WTC11 (cell line): ENCODE data around the gene SSX4B. TPM values are rescaled to one million over a fixed set of nuclear protein-coding genes. Genes with fewer than 3 reads are reported as not detected.
"Not testable (repeated sequence)": the region's sequence is repeated elsewhere in the genome, so short reads cannot be mapped to it uniquely, and the experiment has no call there.

Source experiments
- ATAC-seq: fragments of 200-7000 bp; cut with Tn5 transposase; 2 replicates; pipeline ENCODE4 v1.10.0; 2021; ENCODE audit warnings: mild to moderate bottlenecking, moderate library complexity
- CTCF ChIA-PET: fragments of 300-600 bp; sonication (Branson Sonifier 250); formaldehyde crosslinking; loops from one replicate; lab custom pipeline; 2021; ENCODE audit warnings: antibody characterized with exemption; lab: Charles Lee
- POLR2A ChIA-PET: fragments of 350-600 bp; sonication (Branson Sonifier 250); formaldehyde crosslinking; loops from one replicate; lab custom pipeline; 2021; ENCODE audit warnings: antibody characterized with exemption; lab: Charles Lee
- DNase-seq: peaks from one replicate; pipeline ENCODE4 v3.0.0; 2021; ENCODE audit warnings: low spot score
- H3K27ac Mint-ChIP-seq: 2 replicates; pipeline ENCODE4 v1.8.0; 2021; ENCODE audit warnings: mixed read lengths
- H3K27me3 Mint-ChIP-seq: 2 replicates; pipeline ENCODE4 v1.8.0; 2021; ENCODE audit warnings: low read depth, mild to moderate bottlenecking, moderate library complexity, mixed read lengths
- H3K36me3 Mint-ChIP-seq: 2 replicates; pipeline ENCODE4 v1.8.0; 2021; ENCODE audit warnings: mixed read lengths
- H3K4me1 Mint-ChIP-seq: 2 replicates; pipeline ENCODE4 v1.8.0; 2022; ENCODE audit warnings: mixed read lengths
- H3K4me3 Mint-ChIP-seq: 2 replicates; pipeline ENCODE4 v1.8.0; 2021; ENCODE audit warnings: mild to moderate bottlenecking, moderate library complexity, mixed read lengths
- H3K9me3 Mint-ChIP-seq: 2 replicates; pipeline ENCODE4 v1.8.0; 2021; ENCODE audit warnings: mixed read lengths
- E2F5 ChIP-seq: sonication (generic); formaldehyde crosslinking; IDR thresholded peaks from 2 replicates; pipeline ENCODE4 v1.8.1; 2022; ENCODE audit warnings: mild to moderate bottlenecking, moderate library complexity, missing genetic modification reagents
- GTF2I ChIP-seq: fragments of 250-450 bp; sonication (Bioruptor Pico); conservative IDR thresholded peaks from 2 replicates; pipeline ENCODE4 v1.4.0; 2021; ENCODE audit warnings: mild to moderate bottlenecking
- NFYB ChIP-seq: sonication (generic); formaldehyde crosslinking; conservative IDR thresholded peaks from 2 replicates; pipeline ENCODE4 v1.8.0; 2022; ENCODE audit warnings: low read depth, missing genetic modification reagents
- ZNF425 ChIP-seq: fragments of 250-450 bp; sonication (Bioruptor Pico); conservative IDR thresholded peaks from 2 replicates; pipeline ENCODE4 v1.9.0; 2021; ENCODE audit warnings: mild to moderate bottlenecking
- total RNA-seq: library from RNA; stranded (reverse); gene quantifications from 3 replicates; pipeline ENCODE4 v1.2.3, GENCODE V29; 2021
- TF ChIP-seq, protein P1 (sequence below): sonication (generic); formaldehyde crosslinking; IDR thresholded peaks from 2 replicates; pipeline ENCODE4 v1.8.1; 2023; ENCODE audit warnings: mild to moderate bottlenecking, missing genetic modification reagents, borderline replicate concordance

The SSX4B gene
- total RNA-seq, 1 experiment from 2014 or later: 0.17 TPM

GRCh38 chrX:48357681-48358080 is 54.1 kb downstream of the SSX4B start:
- no peaks in the 10 kb centered on the region for H3K4me1 Mint-ChIP-seq
- ATAC-seq (no peak), DNase-seq (no peak)
- H3K27ac Mint-ChIP-seq: no peak overlapping the region
- no peaks in the 10 kb centered on the region for H3K36me3 Mint-ChIP-seq
- ChIA-PET CTCF (no interaction called here), POLR2A (no interaction called here)
- TF ChIP-seq, protein P1, sequence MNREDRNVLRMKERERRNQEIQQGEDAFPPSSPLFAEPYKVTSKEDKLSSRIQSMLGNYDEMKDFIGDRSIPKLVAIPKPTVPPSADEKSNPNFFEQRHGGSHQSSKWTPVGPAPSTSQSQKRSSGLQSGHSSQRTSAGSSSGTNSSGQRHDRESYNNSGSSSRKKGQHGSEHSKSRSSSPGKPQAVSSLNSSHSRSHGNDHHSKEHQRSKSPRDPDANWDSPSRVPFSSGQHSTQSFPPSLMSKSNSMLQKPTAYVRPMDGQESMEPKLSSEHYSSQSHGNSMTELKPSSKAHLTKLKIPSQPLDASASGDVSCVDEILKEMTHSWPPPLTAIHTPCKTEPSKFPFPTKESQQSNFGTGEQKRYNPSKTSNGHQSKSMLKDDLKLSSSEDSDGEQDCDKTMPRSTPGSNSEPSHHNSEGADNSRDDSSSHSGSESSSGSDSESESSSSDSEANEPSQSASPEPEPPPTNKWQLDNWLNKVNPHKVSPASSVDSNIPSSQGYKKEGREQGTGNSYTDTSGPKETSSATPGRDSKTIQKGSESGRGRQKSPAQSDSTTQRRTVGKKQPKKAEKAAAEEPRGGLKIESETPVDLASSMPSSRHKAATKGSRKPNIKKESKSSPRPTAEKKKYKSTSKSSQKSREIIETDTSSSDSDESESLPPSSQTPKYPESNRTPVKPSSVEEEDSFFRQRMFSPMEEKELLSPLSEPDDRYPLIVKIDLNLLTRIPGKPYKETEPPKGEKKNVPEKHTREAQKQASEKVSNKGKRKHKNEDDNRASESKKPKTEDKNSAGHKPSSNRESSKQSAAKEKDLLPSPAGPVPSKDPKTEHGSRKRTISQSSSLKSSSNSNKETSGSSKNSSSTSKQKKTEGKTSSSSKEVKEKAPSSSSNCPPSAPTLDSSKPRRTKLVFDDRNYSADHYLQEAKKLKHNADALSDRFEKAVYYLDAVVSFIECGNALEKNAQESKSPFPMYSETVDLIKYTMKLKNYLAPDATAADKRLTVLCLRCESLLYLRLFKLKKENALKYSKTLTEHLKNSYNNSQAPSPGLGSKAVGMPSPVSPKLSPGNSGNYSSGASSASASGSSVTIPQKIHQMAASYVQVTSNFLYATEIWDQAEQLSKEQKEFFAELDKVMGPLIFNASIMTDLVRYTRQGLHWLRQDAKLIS (CRISPR knock-in tag): no peak
- TF ChIP-seq GTF2I (no peak), NFYB (CRISPR knock-in tag) (no peak), ZNF425 (CRISPR knock-in tag) (no peak), E2F5 (CRISPR knock-in tag) (no peak)
- H3K4me3 Mint-ChIP-seq: no peak overlapping the region
- no peaks in the 10 kb centered on the region for H3K27me3 Mint-ChIP-seq
- H3K9me3 Mint-ChIP-seq: no peaks in the 10 kb centered on the region

- POLR2A ChIA-PET, H3K9me3 Mint-ChIP-seq: not testable (repeated sequence)
Measured at GRCh38 chrX:48356315-48357094, 55.3 kb downstream of the SSX4B start, which contains the start of gene SSX3. Gene SSX3, minus strand, starts transcription at chrX:48356703. Its CDS starts 1,454 bp downstream, at chrX:48355249.

More at GRCh38 chrX:48356315-48357094, 55.3 kb downstream of the SSX4B start, which contains the start of gene SSX3:
- H3K4me1 Mint-ChIP-seq, H3K27me3 Mint-ChIP-seq, H3K4me3 Mint-ChIP-seq, DNase-seq, H3K36me3 Mint-ChIP-seq, ATAC-seq, H3K27ac Mint-ChIP-seq, CTCF ChIA-PET: not testable (repeated sequence)

Other genes starting within 250 kb of the SSX4B start
- gene SSX5, start 215.2 kb downstream of the SSX4B start, total RNA-seq: not detected in 3 replicates
- gene SSX1, start 156.6 kb downstream of the SSX4B start, total RNA-seq: 0.34 TPM in 1 of 3 replicates, not detected in the others
- 0.25 TPM in 1 of 3 replicates, not detected in the others for gene SSX3, start 55.3 kb downstream of the SSX4B start, total RNA-seq
- gene SSX4, start 28.4 kb downstream of the SSX4B start, total RNA-seq: 0.17 TPM in 1 of 3 replicates, not detected in the others
- gene SLC38A5, start 58.3 kb upstream of the SSX4B start, total RNA-seq: 30.9 to 50.6 TPM (median 34.6 TPM) in 3 replicates
- gene FTSJ1, start 64.2 kb upstream of the SSX4B start, total RNA-seq: 50.2 to 54.5 TPM (median 53.9 TPM) in 3 replicates
- 16.4 to 19.7 TPM (median 16.9 TPM) in 3 replicates for gene PORCN, start 97.0 kb upstream of the SSX4B start, total RNA-seq
- gene EBP, start 109.8 kb upstream of the SSX4B start, total RNA-seq: 129 to 145 TPM (median 138 TPM) in 3 replicates
- gene TBC1D25, start 127.8 kb upstream of the SSX4B start, total RNA-seq: 7.5 to 10.2 TPM (median 9.9 TPM) in 3 replicates
- gene RBM3, start 162.5 kb upstream of the SSX4B start, total RNA-seq: 97.7 to 148 TPM (median 99.6 TPM) in 3 replicates
- gene WDR13, start 185.5 kb upstream of the SSX4B start, total RNA-seq: 28.0 to 37.4 TPM (median 30.4 TPM) in 3 replicates